GM18508 (cell line): ENCODE data around the gene ZNF276.
"Not testable (repeated sequence)": the region's sequence is repeated elsewhere in the genome, so short reads cannot be mapped to it uniquely, and the experiment has no call there.

ENCODE experiments used
- ATAC-seq: cut with Tn5 transposase; IDR thresholded peaks from one replicate; pipeline ENCODE4 v1.9.1; 2021; ENCODE audit warnings: moderate number of reproducible peaks; ENCODE audit not compliant: insufficient read depth, unreplicated experiment

ZNF276 gene

GRCh38 chr16:89695086-89695874, 26.1 kb upstream of the ZNF276 start:
- no peak for ATAC-seq

GRCh38 chr16:89695875-89696669, 25.3 kb upstream of the ZNF276 start:
- no peak for ATAC-seq

GRCh38 chr16:89696670-89697128, 24.6 kb upstream of the ZNF276 start:
- no peak for ATAC-seq

GRCh38 chr16:89697161-89697615, 24.1 kb upstream of the ZNF276 start:
- ATAC-seq, result no peak

GRCh38 chr16:89697616-89698331, 23.6 kb upstream of the ZNF276 start:
- ATAC-seq, result no peak

GRCh38 chr16:89698717-89699116, 22.6 kb upstream of the ZNF276 start:
- ATAC-seq, result not testable (repeated sequence)

- ATAC-seq, result not testable (repeated sequence)
Measured at GRCh38 chr16:89699629-89700099, 21.7 kb upstream of the ZNF276 start.

- ATAC-seq, result no peak
Measured at GRCh38 chr16:89700100-89700648, 21.2 kb upstream of the ZNF276 start.

- no peak for ATAC-seq
Measured at GRCh38 chr16:89700649-89701424, 20.5 kb upstream of the ZNF276 start.

- ATAC-seq, result peak; percentile 46
Measured at GRCh38 chr16:89701425-89702406, 19.6 kb upstream of the ZNF276 start, which contains the start of gene SPATA2L. TSS of gene SPATA2L (minus strand) at chr16:89701705. CDS start at chr16:89701232, 473 bp downstream.

GRCh38 chr16:89704281-89704680, 17.1 kb upstream of the ZNF276 start:
- no peak for ATAC-seq

GRCh38 chr16:89705006-89705405, 16.3 kb upstream of the ZNF276 start:
- no peak for ATAC-seq

GRCh38 chr16:89706518-89707260, 14.6 kb upstream of the ZNF276 start:
- no peak for ATAC-seq

- no peak for ATAC-seq
Measured at GRCh38 chr16:89707695-89708094, 13.6 kb upstream of the ZNF276 start.

- ATAC-seq, result no peak
Measured at GRCh38 chr16:89708481-89708931, 12.8 kb upstream of the ZNF276 start.

- no peak for ATAC-seq
Measured at GRCh38 chr16:89709166-89709565, 12.2 kb upstream of the ZNF276 start.

- ATAC-seq, result no peak
Measured at GRCh38 chr16:89709716-89710432, 11.5 kb upstream of the ZNF276 start.
